GF-D8 (cell line): ENCODE results near the gene TMEM161A.
"Not testable (repeated sequence)": the region's sequence is repeated elsewhere in the genome, so short reads cannot be mapped to it uniquely, and the experiment has no call there.

Experiments used
- DNase-seq: peaks from one replicate; lab custom pipeline; 2025; lab: John Stamatoyannopoulos, UW

TMEM161A gene

DNA sequence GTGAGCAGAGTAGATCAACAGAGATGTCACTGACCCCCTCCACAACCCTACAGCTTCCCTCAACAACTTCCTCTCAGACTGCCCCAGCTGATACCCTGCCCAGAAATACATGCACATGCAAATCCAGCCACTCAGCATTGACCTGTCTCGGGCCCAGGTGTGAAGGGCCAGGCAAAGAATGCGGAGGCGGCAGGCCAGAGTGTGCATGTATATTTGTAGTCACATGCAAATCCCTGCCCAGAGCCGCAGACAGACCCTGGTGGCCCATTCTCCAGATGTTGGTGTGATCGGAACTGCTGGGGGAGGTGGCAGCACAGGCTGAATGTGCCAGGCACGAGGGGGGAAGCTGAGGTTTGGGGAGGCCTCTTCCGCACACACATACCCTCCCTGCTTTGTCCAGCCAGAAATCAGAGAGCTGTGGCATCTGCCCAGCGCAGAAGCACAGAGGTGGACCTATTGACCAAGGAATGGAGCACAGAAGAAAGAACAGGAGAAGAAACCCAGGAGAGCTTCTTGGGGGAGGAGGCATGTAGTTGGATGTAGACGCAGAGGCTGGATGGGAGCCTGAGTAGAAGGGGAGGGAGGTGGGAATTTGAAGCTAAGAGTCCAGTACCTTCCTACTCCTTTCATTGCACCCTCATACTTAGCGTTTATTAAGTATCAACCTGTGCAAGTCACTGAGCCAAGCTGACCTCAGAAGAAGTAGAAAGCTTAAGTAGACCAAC is 17.4 kb upstream of the TMEM161A start:
- DNase-seq = no peak

DNA sequence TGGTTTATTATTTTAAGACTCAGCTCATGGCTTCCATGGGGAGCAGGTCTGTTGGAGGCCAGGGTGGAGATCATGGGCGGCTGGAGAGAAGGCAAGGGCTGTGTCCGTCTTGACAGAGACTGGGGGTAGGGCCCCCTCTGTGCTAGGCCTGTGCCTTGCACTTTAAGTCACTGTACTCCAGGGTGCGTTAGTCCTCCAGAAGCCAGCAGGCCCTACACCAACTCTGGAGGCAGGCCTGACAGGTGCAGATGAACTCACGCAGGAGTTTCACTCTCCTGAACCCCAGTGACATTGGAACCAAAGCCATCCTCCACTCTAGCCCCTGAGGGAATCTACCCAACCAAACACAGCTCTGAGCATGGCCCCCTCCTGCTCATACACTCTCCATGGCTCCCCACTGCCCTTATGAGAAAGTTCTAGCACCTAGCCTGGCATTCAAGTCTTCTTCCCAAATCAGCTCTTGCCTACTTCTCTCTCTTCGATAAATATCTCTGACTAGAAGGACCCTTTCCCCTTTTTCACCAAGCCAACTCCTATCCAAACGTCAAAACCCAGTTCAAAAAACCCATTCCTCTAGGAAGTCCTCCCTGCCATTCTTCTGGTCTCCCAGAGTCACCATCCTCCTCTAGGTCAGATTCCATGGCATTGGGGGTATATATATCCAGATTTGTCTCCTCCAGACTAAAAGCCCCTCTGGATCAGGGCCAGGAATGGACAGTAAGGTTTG is 16.7 kb upstream of the TMEM161A start:
- DNase-seq = no peak

GRCh38 chr19:19152668-19153384 is 14.5 kb upstream of the TMEM161A start:
- no peak for DNase-seq

DNA sequence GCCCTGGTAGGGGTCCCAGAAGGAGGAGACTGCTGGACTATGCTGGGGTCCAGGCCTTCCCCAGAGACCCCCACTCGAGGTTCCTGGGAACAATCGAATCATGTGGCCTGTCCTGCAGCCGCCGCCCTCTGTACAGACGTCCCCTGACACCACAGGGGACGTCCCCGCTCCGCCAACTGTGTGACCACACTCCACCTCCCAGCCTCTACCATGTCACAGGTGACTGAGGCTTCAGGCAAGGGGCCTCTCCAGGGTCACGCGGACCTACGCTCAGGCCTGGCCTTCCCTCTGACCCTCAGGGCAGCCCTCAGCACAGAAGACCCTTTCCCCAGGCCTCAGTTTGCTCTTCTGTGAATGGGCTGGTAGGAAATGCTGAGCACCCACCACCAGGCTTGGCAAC is 13.1 kb upstream of the TMEM161A start:
- no peak for DNase-seq

DNA sequence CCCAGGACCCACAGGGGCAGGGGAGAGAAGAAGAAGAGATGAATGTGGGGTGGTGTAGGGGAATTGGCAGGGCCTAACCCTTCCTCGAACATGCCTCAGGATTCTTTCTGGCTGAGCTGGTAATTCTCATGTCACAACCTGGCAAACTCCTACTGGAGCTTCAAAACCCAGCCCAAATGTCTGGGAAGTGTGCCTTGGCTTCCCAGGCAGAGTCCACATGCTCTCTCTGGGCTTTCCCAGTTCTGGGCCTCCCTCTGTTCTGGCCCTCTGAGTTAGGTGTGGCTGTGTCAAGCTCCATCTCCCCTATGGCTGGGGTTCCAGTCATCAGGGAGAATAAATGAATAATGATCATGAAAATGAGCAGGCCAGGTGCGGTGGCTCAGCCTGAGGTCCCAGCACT is 11.2 kb upstream of the TMEM161A start:
- no peak for DNase-seq

GRCh38 chr19:19148504-19148903 is 10.2 kb upstream of the TMEM161A start:
- DNase-seq = not testable (repeated sequence)

DNA sequence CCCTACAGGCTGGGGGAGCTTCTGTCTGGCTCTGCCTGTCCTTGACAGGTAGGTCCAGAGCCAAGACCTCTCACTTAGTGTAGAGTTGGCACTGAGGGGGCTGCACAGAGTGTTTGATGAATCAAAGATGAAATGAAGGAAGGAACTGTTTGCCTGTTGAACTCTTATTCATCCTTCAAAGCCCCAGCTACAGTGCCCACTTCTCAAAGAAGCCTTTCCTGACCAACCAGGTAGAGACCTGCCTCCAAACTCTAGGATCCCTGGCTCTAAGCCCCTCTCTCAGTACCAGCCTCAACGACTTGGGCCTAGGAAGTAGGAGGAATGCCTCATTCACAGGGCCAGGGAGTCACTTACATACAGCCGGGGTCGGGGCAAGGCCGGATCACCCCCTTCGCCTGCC is 9.1 kb upstream of the TMEM161A start:
- no peak for DNase-seq

- no peak for DNase-seq
Observed at GRCh38 chr19:19146865-19147264, 8.6 kb upstream of the TMEM161A start.

- DNase-seq = no peak
Observed at GRCh38 chr19:19145684-19146608, 7.7 kb upstream of the TMEM161A start.

DNA sequence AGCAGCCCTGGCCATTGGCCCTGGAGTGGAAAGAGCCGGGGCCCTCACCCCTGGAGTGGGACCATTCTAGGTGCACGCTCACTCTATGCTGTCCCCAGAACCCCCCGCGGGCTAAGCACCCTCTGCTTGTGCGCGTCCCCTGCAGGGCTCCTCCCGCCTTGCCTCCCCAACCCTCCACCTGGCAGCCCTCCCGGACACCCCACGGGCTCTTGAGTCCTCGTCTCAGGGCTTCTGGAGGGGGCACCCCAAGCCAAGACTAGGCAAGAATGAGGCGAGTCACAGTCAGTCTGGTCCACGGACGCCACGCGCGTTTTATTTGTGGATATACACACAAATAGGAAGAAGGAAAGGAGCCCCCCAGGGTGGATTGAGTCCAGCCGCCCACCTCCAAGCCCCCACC is 7.0 kb upstream of the TMEM161A start:
- DNase-seq = no peak

DNA sequence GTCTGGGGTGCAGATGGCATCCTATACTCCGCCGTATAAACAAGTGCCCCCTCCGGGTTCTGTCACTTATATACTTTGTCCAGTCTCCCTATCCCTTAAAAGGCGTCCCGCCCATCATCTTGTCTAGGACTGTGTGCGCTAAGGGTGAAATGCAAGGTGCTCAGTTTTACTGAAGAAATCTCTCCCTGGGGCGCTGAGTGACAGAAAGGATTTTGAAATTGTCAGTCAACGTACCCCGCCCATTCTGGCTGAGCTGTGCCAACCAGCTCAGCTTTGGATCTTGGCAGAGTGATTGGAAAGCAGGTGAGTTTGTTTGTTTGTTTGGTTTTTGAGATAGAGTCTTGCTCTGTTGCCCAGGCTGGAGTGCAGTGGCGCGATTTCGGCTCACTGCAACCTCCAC is 4.1 kb upstream of the TMEM161A start:
- DNase-seq = no peak

DNA sequence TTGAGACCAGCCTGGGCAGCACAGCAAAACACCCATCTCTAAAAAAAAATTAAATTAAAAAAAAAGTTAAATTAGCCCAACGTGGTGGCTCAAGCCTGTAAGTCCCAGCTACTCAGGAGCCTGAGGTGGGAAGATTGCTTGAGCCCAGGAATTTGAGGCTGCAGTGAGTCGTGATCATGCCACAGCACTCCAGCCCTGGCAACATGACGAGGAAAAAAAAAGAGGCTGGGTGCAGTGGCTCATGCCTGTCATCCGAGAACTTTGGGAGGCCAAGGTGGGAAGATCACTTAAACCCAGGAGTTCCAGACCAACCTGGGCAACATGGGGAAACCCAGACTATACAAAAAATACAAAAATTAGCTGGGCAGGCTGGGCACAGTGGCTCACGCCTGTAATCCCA is 2.2 kb upstream of the TMEM161A start:
- no peak for DNase-seq

- no peak for DNase-seq
Observed at GRCh38 chr19:19139876-19140229, 1.6 kb upstream of the TMEM161A start.

- no peak for DNase-seq
Observed at GRCh38 chr19:19137556-19138108, 646 bp downstream of the TMEM161A start.

GRCh38 chr19:19135713-19136112 is 2.6 kb downstream of the TMEM161A start:
- not testable (repeated sequence) for DNase-seq

DNA sequence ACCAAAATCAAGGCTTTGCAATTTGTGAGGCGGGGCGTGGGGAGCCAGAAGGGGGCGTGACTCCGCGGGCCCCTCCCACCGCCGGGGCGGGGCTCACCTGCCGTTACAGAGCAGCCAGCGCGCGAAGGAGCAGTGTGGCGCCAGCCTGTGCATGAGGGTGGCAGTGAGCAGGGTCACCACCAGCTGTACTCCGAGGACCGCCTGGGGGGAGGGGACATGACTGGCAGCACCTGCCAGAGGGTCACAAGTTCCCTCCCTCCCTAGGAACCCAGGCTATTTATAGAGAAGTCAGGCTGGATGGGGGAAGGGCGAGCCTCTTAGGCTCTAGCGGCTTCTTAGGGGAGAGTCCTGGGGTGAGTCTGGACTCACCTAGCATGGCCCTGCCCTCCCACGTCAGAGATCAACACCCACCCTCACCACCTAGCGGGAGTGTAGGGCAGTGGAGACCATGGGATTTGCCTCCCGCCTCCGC is 3.6 kb downstream of the TMEM161A start:
- no peak for DNase-seq

GRCh38 chr19:19133985-19134384 is 4.3 kb downstream of the TMEM161A start:
- DNase-seq = no peak

DNA sequence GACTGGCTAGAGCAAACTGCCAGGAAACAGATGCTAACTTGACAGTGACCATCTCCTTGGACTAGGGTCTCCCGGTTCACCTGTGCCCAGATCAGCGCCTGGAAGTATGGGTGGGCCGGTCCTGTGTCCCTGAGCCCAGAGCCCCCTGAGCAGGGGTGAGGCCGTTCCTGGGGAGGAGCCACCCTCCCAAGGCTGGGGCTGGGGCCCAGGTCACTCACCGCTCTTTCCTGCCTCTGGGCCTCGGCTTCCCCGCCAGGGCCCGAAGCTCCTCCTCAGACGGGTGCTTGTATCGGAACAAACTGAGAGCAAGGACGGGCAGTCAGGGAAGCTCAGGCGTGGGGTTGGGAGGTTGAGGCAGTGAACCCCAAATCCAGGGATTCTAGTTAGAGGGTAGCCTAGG is 5.4 kb downstream of the TMEM161A start:
- DNase-seq = no peak

GRCh38 chr19:19131989-19132388 is 6.3 kb downstream of the TMEM161A start:
- no peak for DNase-seq

GRCh38 chr19:19126102-19126501 is 12.2 kb downstream of the TMEM161A start:
- DNase-seq = no peak

DNA sequence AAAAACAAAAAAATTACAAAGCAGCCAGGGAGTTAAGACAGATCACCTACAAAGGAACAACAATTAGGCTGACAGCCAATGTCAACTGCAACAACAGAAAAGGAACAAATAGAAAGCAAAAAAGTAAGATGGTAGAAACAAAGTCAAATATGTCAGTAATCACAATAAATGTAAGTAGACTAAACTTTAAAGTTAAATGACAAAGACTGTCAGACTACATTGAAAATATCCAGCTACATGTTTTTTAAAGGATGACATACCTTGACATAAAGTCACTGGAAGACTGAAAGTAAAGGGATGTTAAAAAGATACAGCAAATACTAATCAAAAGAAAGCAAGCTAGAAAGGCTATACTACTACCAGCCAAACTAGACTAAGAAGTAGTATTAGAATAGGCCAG is 14.9 kb downstream of the TMEM161A start:
- no peak for DNase-seq

DNA sequence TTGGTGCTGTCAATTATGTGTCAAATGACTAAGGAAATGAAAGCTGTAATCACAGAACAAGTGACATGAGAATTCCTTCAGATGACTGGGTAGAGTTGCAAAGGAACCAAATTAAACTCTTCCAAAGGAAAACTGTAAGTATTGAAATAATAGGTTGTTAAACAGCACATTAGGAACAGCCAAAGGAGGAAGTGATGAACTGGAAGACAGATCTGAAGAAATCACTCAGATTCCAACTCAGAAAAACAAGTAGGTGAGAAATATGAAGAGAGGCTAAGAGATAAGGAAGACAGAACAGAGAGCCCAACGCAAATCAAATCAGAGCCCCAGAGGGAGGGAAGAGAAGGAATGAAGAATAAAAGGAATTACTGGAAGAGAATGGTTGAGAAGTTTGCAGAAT is 15.4 kb downstream of the TMEM161A start:
- no peak for DNase-seq
